Measurements from ENCODE around the gene CDHR2.

The CDHR2 gene

DNA sequence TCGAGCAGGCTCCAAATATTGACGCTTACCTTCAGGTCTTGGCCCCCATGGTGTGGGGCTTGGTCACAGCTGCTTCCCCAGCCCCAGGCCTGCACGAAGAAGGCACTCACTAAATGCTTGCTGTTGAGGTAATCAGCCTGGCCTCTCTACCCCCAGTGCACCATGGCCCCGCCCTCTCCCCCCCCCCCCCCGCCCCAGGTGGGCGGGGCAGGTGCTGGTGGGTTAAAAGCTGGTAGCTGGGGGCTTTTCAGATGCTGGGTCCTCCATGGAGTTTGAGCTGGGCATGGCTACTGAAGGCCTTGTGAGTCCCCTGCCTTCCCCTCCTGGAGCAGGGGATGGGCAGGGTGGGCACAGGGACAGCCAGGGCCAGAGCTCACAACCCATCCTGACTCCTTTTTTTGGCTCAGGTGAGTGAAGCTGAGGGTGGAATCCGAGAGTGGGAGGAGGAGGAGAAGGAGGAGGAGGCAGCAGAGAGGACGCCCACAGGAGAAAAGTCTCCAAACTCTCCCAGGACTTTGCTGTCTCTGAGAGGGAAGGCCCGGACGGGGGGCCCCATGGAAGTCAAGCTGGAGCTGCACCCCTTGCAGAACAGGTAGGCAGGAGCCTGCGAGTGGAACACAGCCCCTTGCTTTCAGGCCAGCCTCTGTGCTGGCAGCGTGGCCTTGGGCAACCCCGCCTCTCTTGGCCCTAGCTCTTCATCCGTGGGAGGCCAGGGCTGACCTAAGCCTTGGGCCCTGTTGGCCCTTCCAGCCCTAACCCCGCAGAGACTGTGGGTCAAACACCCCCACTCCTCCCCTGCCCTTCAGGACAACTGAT is 93.7 kb downstream of the CDHR2 start:
- Histone ChIP-seq H3K27ac (no peak overlapping the region), H2AFZ (ENCODE audit: low read depth) (no peak overlapping the region), H3K9ac (no peak overlapping the region), H4K20me1 (ENCODE audit: insufficient read depth) (no peaks in the 10 kb centered on the region), H3K36me3 (ENCODE audit: insufficient read depth) (no peaks in the 10 kb centered on the region), H3K4me1 (ENCODE audit: low read depth, poor library complexity, severe bottlenecking) (peaks cover 5% of the 10 kb centered on the region), H3K27me3 (ENCODE audit: insufficient read depth, low read depth) (no peaks in the 10 kb centered on the region), H3K4me2 (no peak overlapping the region), H3K4me3 (IDR thresholded peaks at IDR 0.05; ENCODE audit: insufficient read depth, low read depth, low read length) (no peak overlapping the region), H3K79me2 (ENCODE audit: insufficient read depth, low read depth) (no peaks in the 10 kb centered on the region)
- TF ChIP-seq CTCF (conservative IDR thresholded peaks at IDR 0.05; ENCODE audit: low read depth, low read length), result no peak

- H3K27me3 ChIP-seq (ENCODE audit: insufficient read depth, low read depth), result no peaks in the 10 kb centered on the region
- no peak overlapping the region for H3K27ac ChIP-seq
- TF ChIP-seq CTCF (conservative IDR thresholded peaks at IDR 0.05; ENCODE audit: low read depth, low read length), result no peak
- H3K4me1 ChIP-seq (ENCODE audit: low read depth, poor library complexity, severe bottlenecking), result peaks cover 10% of the 10 kb centered on the region
- H3K36me3 ChIP-seq (ENCODE audit: insufficient read depth), result no peaks in the 10 kb centered on the region
- H3K9ac ChIP-seq, result no peak overlapping the region
- no peak overlapping the region for H3K4me3 ChIP-seq (IDR thresholded peaks at IDR 0.05; ENCODE audit: insufficient read depth, low read depth, low read length)
- H3K79me2 ChIP-seq (ENCODE audit: insufficient read depth, low read depth), result no peaks in the 10 kb centered on the region
- H3K4me2 ChIP-seq, result no peak overlapping the region
- H2AFZ ChIP-seq (ENCODE audit: low read depth), result no peak overlapping the region
- no peaks in the 10 kb centered on the region for H4K20me1 ChIP-seq (ENCODE audit: insufficient read depth)
Measured at GRCh38 chr5:176643491-176644219, 94.5 kb downstream of the CDHR2 start.

GRCh38 chr5:176644294-176644693 is 95.2 kb downstream of the CDHR2 start:
- TF ChIP-seq CTCF (conservative IDR thresholded peaks at IDR 0.05; ENCODE audit: low read depth, low read length), result no peak
- Histone ChIP-seq H3K79me2 (ENCODE audit: insufficient read depth, low read depth) (no peaks in the 10 kb centered on the region), H3K4me1 (ENCODE audit: low read depth, poor library complexity, severe bottlenecking) (peaks cover 15% of the 10 kb centered on the region), H3K27me3 (ENCODE audit: insufficient read depth, low read depth) (no peaks in the 10 kb centered on the region), H3K4me2 (no peak overlapping the region), H4K20me1 (ENCODE audit: insufficient read depth) (no peaks in the 10 kb centered on the region), H2AFZ (ENCODE audit: low read depth) (no peak overlapping the region), H3K4me3 (IDR thresholded peaks at IDR 0.05; ENCODE audit: insufficient read depth, low read depth, low read length) (no peak overlapping the region), H3K9ac (no peak overlapping the region), H3K27ac (no peak overlapping the region), H3K36me3 (ENCODE audit: insufficient read depth) (no peaks in the 10 kb centered on the region)

- TF ChIP-seq CTCF (conservative IDR thresholded peaks at IDR 0.05; ENCODE audit: low read depth, low read length), result no peak
- Histone ChIP-seq H3K9ac (no peak overlapping the region), H3K36me3 (ENCODE audit: insufficient read depth) (no peaks in the 10 kb centered on the region), H3K4me1 (ENCODE audit: low read depth, poor library complexity, severe bottlenecking) (peaks cover 15% of the 10 kb centered on the region), H4K20me1 (ENCODE audit: insufficient read depth) (no peaks in the 10 kb centered on the region), H3K4me2 (no peak overlapping the region), H3K27me3 (ENCODE audit: insufficient read depth, low read depth) (no peaks in the 10 kb centered on the region), H3K4me3 (IDR thresholded peaks at IDR 0.05; ENCODE audit: insufficient read depth, low read depth, low read length) (no peak overlapping the region), H2AFZ (ENCODE audit: low read depth) (no peak overlapping the region), H3K79me2 (ENCODE audit: insufficient read depth, low read depth) (no peaks in the 10 kb centered on the region), H3K27ac (no peak overlapping the region)
Measured at GRCh38 chr5:176644878-176645670, 95.9 kb downstream of the CDHR2 start.

Measured in KMS-11 (cell line).